K562 (cell line): ENCODE data around the gene NRARP. TPM values are rescaled to one million over a fixed set of nuclear protein-coding genes. Genes with fewer than 3 reads are reported as not detected.

Experiments
- FIP1L1 ChIP-seq: fragments of 200-400 bp; formaldehyde crosslinking; IDR thresholded peaks from 2 replicates; pipeline ENCODE4 v1.6.1; 2018; ENCODE audit warnings: mild to moderate bottlenecking, low read depth, low read length; ENCODE audit not compliant: poor library complexity, severe bottlenecking
- KAT7 ChIP-seq: sonication (generic); formaldehyde crosslinking; IDR thresholded peaks from 2 replicates; pipeline ENCODE4 v1.8.0; 2022; ENCODE audit warnings: missing genetic modification reagents, mild to moderate bottlenecking, borderline replicate concordance
- NCOR1 ChIP-seq: fragments of 450-650 bp; IDR thresholded peaks from 2 replicates; pipeline ENCODE4 v1.6.1; 2016; ENCODE audit warnings: mild to moderate bottlenecking, moderate library complexity
- NEUROD1 ChIP-seq: fragments of 150-350 bp; IDR thresholded peaks from 2 replicates; pipeline ENCODE4 v1.6.1; 2014; ENCODE audit warnings: borderline replicate concordance, low read length, low read depth; ENCODE audit not compliant: partially characterized antibody
- NRF1 ChIP-seq, 2 experiments: fragments of 450-650 bp; IDR thresholded peaks in 1 of 2; conservative IDR thresholded peaks in 1 of 2; 2 replicates each; pipeline ENCODE4 v1.6.1; 2014; ENCODE audit warnings: mild to moderate bottlenecking in 2 of 2
- POLR2H ChIP-seq: IDR thresholded peaks from 2 replicates; pipeline ENCODE4 v1.6.1; 2016; ENCODE audit warnings: missing genetic modification characterization, low read depth, mild to moderate bottlenecking, control low read depth, missing compliant biosample characterization, moderate library complexity
- polyA plus RNA-seq, 8 experiments: library from polyadenylated mRNA; depleted of rRNA in 4 of 8; stranded (reverse) in 5 of 8; unstranded in 3 of 8; fragments of >200 nt; fragmentation: Nextera tagmentation in 2 of 8; fragmentation: Illumina TruSeq in 1 of 8; extraction: Ambion mirVana in 2 of 8; extraction: Trizol in 1 of 8; gene quantifications; 2 replicates each; pipeline versions ENCODE4 v1.2.1 to v1.2.3, GENCODE V29; 2011 to 2014; ENCODE audit warnings: inconsistent platforms in 1 of 8, missing spikeins in 1 of 8
- total RNA-seq, 7 experiments: library from RNA; depleted of rRNA in 6 of 7; stranded (reverse); fragments of >200 nt in 6 of 7; fragmentation: Illumina TruSeq in 2 of 7; extraction: Trizol in 2 of 7; gene quantifications; 2 replicates each; pipeline versions ENCODE4 v1.2.1 to v1.2.3, GENCODE V29; 2011 to 2021; ENCODE audit warnings: low replicate concordance in 1 of 7
- TF ChIP-seq, protein P1 (sequence below): IDR thresholded peaks from 3 replicates; pipeline ENCODE4 v1.6.1; 2011; ENCODE audit warnings: borderline replicate concordance, mild to moderate bottlenecking, moderate library complexity; ENCODE audit not compliant: insufficient read length; ENCODE audit errors: extremely low read depth
- TF ChIP-seq, protein P2 (sequence below): sonication (generic); formaldehyde crosslinking; IDR thresholded peaks from 2 replicates; pipeline ENCODE4 v1.8.0; 2022; ENCODE audit warnings: mild to moderate bottlenecking, missing genetic modification reagents
- TF ChIP-seq, protein P3 (sequence below): fragments of 450-650 bp; IDR thresholded peaks from 2 replicates; pipeline ENCODE4 v1.6.1; 2018; ENCODE audit not compliant: partially characterized antibody

The NRARP gene
- total and polyA plus RNA-seq, 9 of the 15 experiments (the other 6 are each of a cell fraction or from before 2014, with no cell fraction given): 2.0 to 24.5 (median 7.2) TPM; not detected in 2

DNA sequence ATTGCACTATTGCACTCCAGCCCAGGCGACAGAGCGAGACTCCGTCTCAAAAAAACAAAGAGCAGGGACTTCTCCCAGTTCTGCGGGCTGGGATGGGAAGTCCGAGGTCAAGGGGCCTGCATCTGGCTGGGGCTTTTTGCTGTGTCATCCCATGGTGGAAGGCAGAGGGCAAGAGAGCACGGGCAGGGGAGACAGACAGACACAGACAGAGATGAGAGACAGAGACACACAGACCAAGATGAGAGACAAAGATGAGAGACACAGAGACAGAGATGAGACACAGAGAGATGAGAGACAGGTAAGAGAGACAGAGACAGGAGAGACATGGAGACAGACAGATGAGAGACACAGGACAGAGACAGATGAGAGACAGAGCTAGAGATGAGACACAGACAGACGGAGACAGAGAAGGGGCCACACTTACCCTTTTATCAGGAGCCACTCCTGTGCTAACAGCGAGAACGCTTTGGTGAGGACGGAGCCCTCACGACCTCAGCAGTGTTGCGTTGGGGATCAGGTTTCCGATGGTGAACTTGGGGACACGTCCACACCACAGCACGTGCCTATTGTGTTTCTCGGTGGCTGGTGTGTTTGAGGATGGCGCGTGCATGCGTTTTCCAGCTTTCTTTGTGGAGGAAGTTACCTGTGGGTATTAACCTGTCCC, 33.4 kb downstream of the NRARP start (continued):
- TF ChIP-seq, protein P1, sequence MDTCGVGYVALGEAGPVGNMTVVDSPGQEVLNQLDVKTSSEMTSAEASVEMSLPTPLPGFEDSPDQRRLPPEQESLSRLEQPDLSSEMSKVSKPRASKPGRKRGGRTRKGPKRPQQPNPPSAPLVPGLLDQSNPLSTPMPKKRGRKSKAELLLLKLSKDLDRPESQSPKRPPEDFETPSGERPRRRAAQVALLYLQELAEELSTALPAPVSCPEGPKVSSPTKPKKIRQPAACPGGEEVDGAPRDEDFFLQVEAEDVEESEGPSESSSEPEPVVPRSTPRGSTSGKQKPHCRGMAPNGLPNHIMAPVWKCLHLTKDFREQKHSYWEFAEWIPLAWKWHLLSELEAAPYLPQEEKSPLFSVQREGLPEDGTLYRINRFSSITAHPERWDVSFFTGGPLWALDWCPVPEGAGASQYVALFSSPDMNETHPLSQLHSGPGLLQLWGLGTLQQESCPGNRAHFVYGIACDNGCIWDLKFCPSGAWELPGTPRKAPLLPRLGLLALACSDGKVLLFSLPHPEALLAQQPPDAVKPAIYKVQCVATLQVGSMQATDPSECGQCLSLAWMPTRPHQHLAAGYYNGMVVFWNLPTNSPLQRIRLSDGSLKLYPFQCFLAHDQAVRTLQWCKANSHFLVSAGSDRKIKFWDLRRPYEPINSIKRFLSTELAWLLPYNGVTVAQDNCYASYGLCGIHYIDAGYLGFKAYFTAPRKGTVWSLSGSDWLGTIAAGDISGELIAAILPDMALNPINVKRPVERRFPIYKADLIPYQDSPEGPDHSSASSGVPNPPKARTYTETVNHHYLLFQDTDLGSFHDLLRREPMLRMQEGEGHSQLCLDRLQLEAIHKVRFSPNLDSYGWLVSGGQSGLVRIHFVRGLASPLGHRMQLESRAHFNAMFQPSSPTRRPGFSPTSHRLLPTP: no peak
- TF ChIP-seq NEUROD1 (no peak), NRF1 (conservative IDR thresholded peaks at IDR 0.05 in 1 of 2, IDR thresholded peaks at IDR 0.05 in 1 of 2) (no peak), NCOR1 (peak; percentile 85), KAT7 (CRISPR knock-in tag) (0 out of 2 replicates have a peak, but pooled peaks have one; percentile 31), POLR2H (no peak), FIP1L1 (no peak)
- TF ChIP-seq, protein P2, sequence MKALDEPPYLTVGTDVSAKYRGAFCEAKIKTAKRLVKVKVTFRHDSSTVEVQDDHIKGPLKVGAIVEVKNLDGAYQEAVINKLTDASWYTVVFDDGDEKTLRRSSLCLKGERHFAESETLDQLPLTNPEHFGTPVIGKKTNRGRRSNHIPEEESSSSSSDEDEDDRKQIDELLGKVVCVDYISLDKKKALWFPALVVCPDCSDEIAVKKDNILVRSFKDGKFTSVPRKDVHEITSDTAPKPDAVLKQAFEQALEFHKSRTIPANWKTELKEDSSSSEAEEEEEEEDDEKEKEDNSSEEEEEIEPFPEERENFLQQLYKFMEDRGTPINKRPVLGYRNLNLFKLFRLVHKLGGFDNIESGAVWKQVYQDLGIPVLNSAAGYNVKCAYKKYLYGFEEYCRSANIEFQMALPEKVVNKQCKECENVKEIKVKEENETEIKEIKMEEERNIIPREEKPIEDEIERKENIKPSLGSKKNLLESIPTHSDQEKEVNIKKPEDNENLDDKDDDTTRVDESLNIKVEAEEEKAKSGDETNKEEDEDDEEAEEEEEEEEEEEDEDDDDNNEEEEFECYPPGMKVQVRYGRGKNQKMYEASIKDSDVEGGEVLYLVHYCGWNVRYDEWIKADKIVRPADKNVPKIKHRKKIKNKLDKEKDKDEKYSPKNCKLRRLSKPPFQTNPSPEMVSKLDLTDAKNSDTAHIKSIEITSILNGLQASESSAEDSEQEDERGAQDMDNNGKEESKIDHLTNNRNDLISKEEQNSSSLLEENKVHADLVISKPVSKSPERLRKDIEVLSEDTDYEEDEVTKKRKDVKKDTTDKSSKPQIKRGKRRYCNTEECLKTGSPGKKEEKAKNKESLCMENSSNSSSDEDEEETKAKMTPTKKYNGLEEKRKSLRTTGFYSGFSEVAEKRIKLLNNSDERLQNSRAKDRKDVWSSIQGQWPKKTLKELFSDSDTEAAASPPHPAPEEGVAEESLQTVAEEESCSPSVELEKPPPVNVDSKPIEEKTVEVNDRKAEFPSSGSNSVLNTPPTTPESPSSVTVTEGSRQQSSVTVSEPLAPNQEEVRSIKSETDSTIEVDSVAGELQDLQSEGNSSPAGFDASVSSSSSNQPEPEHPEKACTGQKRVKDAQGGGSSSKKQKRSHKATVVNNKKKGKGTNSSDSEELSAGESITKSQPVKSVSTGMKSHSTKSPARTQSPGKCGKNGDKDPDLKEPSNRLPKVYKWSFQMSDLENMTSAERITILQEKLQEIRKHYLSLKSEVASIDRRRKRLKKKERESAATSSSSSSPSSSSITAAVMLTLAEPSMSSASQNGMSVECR (CRISPR knock-in tag): no peak
- TF ChIP-seq, protein P3, sequence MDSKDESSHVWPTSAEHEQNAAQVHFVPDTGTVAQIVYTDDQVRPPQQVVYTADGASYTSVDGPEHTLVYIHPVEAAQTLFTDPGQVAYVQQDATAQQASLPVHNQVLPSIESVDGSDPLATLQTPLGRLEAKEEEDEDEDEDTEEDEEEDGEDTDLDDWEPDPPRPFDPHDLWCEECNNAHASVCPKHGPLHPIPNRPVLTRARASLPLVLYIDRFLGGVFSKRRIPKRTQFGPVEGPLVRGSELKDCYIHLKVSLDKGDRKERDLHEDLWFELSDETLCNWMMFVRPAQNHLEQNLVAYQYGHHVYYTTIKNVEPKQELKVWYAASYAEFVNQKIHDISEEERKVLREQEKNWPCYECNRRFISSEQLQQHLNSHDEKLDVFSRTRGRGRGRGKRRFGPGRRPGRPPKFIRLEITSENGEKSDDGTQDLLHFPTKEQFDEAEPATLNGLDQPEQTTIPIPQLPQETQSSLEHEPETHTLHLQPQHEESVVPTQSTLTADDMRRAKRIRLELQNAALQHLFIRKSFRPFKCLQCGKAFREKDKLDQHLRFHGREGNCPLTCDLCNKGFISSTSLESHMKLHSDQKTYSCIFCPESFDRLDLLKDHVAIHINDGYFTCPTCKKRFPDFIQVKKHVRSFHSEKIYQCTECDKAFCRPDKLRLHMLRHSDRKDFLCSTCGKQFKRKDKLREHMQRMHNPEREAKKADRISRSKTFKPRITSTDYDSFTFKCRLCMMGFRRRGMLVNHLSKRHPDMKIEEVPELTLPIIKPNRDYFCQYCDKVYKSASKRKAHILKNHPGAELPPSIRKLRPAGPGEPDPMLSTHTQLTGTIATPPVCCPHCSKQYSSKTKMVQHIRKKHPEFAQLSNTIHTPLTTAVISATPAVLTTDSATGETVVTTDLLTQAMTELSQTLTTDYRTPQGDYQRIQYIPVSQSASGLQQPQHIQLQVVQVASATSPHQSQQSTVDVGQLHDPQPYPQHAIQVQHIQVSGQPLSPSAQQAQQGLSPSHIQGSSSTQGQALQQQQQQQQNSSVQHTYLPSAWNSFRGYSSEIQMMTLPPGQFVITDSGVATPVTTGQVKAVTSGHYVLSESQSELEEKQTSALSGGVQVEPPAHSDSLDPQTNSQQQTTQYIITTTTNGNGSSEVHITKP: no peak
